Choroid plexus epithelial cell (primary cell): ENCODE measurements around the gene CCSER1.

Experiments used
- DNase-seq: peaks from one replicate; pipeline ENCODE4 v3.0.0-alpha.2; 2010; ENCODE audit warnings: low read depth
- H3K4me3 ChIP-seq: 2 replicates; pipeline ENCODE4 v1.5.1; 2011; ENCODE audit warnings: low read depth, mild to moderate bottlenecking, control low read depth, low read length, moderate library complexity
- CTCF ChIP-seq: conservative IDR thresholded peaks from 2 replicates; pipeline ENCODE4 v1.5.1; 2011; ENCODE audit warnings: low read depth, mild to moderate bottlenecking, control low read depth, inconsistent platforms, low read length, moderate library complexity

The CCSER1 gene

GRCh38 chr4:90127706-90128345 lies 632 bp downstream of the CCSER1 start:
- H3K4me3 ChIP-seq: peak overlapping the region; percentile 45
- no peak for TF ChIP-seq CTCF
- no peak for DNase-seq

DNA sequence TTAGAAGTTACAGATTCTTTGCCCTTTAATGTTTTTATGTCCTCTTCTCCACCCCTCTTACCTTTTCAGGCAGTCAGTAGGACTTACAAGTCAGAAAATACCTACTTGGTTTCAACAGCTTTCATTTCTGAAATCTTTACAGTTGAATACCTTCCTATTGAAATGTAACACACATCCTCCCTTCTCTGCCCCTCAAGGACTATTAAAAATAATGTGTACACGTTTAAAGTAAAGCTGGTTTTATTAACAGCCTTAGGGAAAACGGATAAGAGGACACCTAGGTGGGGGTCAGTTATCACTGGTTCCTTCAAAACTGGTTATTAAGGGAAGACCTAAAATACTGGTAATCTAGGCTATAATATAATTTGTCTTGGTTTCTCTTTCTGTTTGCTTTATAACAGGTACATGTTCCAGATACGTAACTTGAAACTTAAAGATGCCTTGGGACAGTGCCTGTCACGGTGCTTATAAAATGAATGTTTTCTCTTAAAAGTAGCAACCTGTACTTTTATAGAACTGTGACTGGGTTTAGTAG lies 1.8 kb downstream of the CCSER1 start:
- H3K4me3 ChIP-seq: no peak overlapping the region
- no peak for TF ChIP-seq CTCF
- DNase-seq: no peak

DNA sequence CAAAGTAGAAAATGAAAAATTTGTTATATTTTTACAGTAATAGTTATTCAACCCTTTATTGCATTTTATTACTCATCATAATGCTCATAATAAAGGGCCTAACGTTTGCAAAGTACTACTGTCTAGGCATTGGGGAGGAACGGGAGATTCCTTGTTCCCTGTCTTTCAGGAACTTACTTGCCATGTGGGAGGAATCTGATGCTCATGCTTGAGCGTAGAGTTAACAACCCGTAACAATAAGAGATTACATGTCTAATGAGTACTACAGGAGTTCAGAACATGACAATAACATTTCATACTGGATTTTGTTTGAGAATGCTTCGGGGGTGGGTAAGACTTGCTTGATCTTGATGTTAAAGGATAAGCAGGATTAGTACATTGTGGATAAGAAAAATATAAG lies 2.9 kb downstream of the CCSER1 start:
- no peak for TF ChIP-seq CTCF
- DNase-seq: no peak
- H3K4me3 ChIP-seq: no peak overlapping the region

DNA sequence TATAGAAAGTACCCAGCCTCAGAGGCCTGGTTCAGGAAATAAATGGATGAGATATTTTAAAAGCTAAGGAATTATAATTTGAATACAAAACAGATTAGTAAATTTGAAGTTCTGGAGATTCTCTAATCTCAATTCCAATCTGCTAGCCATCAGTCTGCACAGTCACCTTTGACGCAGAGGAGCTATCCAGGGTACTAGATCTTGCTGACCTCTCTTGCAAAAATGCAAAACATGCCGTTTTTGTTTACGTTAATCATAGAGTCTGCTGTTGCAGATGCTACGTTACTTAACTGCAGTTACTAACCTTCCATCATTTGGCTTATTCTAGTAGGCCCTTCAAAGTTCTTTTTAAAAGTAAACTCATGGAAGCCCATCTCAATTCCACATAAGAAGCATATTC lies 10.4 kb downstream of the CCSER1 start:
- DNase-seq: no peak
- H3K4me3 ChIP-seq: no peak overlapping the region
- TF ChIP-seq CTCF: no peak

DNA sequence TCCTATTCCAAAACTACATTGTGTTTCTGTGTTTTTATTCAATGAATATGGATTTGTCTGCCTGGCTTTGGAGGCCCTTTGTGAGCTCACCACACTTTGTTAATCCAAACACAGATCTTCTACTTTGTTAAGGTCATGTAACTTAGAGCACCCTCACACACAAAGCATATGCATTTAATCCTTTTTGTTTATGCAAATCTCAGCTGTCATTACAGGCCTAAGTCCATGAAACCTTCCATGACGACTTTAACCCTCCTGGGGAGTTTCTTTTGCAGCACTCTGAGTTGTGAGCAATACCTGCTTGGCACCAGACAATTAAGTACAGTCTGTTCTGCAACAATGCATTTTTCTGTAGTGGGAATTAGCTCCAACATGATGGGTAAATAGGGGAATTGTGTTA lies 14.9 kb downstream of the CCSER1 start:
- no peak overlapping the region for H3K4me3 ChIP-seq
- TF ChIP-seq CTCF: no peak
- DNase-seq: no peak

GRCh38 chr4:90145319-90145718 lies 18.1 kb downstream of the CCSER1 start:
- no peak for DNase-seq

More at GRCh38 chr4:90145319-90145718, 18.1 kb downstream of the CCSER1 start:
- no peak for TF ChIP-seq CTCF
- H3K4me3 ChIP-seq: no peak overlapping the region
